Neural cell (in vitro differentiated cells): ENCODE data around the gene MDGA2. TPM values are rescaled to one million over a fixed set of nuclear protein-coding genes. Genes with fewer than 3 reads are reported as not detected.

Experiments used
- H2AFZ ChIP-seq: fragments of 200-600, 300-800 bp; sonication (generic), shearing (Covaris generic); 2 replicates; pipeline ENCODE4 v1.6.0; 2014; ENCODE audit warnings: low read depth, mild to moderate bottlenecking, antibody characterized with exemption, low read length, moderate library complexity
- H3F3A ChIP-seq: fragments of 200-600 bp; shearing (Covaris generic); 2 replicates; pipeline ENCODE4 v1.6.1; 2016; ENCODE audit warnings: mild to moderate bottlenecking, moderate library complexity, mixed read lengths, antibody characterized with exemption, low read length; ENCODE audit not compliant: insufficient read depth, poor library complexity, severe bottlenecking
- H3K27ac ChIP-seq: fragments of 200-600, 300-800 bp; sonication (generic), shearing (Covaris generic); 2 replicates; pipeline ENCODE4 v1.5.1; 2014; ENCODE audit warnings: mild to moderate bottlenecking, low read length, moderate library complexity
- H3K27me3 ChIP-seq: fragments of 300-800, 200-600 bp; sonication (generic), shearing (Covaris generic); 2 replicates; pipeline ENCODE4 v1.6.0; 2014; ENCODE audit warnings: mild to moderate bottlenecking, low read depth, low read length, moderate library complexity; ENCODE audit not compliant: insufficient read depth
- H3K36me3 ChIP-seq: fragments of 300-800, 200-600 bp; sonication (generic), shearing (Covaris generic); 2 replicates; pipeline ENCODE4 v1.5.1; 2014; ENCODE audit warnings: mild to moderate bottlenecking, antibody characterized with exemption, low read length, moderate library complexity; ENCODE audit not compliant: insufficient read depth
- H3K4me2 ChIP-seq: fragments of 300-800, 200-600 bp; sonication (generic), shearing (Covaris generic); 2 replicates; pipeline ENCODE4 v1.6.0; 2014; ENCODE audit warnings: mild to moderate bottlenecking, low read length
- H3K4me3 ChIP-seq: fragments of 300-800, 200-600 bp; sonication (generic), shearing (Covaris generic); 2 replicates; pipeline ENCODE4 v1.5.1; 2014; ENCODE audit warnings: mild to moderate bottlenecking, low read length, moderate library complexity
- H3K79me2 ChIP-seq: fragments of 200-600 bp; shearing (Covaris generic); replicated peaks from 2 replicates; pipeline ENCODE4 v1.6.0; 2014; ENCODE audit warnings: mild to moderate bottlenecking, low read length, moderate library complexity; ENCODE audit not compliant: insufficient read depth
- H3K9ac ChIP-seq: fragments of 300-800, 200-600 bp; sonication (generic), shearing (Covaris generic); 2 replicates; pipeline ENCODE4 v1.6.1; 2016; ENCODE audit warnings: mild to moderate bottlenecking, low read length, mixed read lengths
- H3K9me2 ChIP-seq: fragments of 200-600 bp; shearing (Covaris generic); 2 replicates; pipeline ENCODE4 v1.6.1; 2016; ENCODE audit warnings: mild to moderate bottlenecking, low read length, mixed read lengths; ENCODE audit not compliant: insufficient read depth
- H3K9me3 ChIP-seq: fragments of 200-600, 300-800 bp; sonication (generic), shearing (Covaris generic); 2 replicates; pipeline ENCODE4 v1.6.1; 2016; ENCODE audit warnings: mild to moderate bottlenecking, mixed run types, low read length, moderate library complexity, mixed read lengths
- H4K20me1 ChIP-seq: fragments of 200-600 bp; shearing (Covaris generic); 2 replicates; pipeline ENCODE4 v1.6.1; 2016; ENCODE audit warnings: mild to moderate bottlenecking, mixed run types; ENCODE audit not compliant: insufficient read depth
- EP300 ChIP-seq: fragments of 450-650 bp; conservative IDR thresholded peaks from 2 replicates; pipeline ENCODE4 v1.6.1; 2014; ENCODE audit warnings: antibody characterized with exemption, mild to moderate bottlenecking, moderate library complexity; ENCODE audit not compliant: poor library complexity, severe bottlenecking
- EZH2 ChIP-seq: fragments of 200-600, 300-800 bp; shearing (Covaris generic), sonication (generic); IDR thresholded peaks from 2 replicates; pipeline ENCODE4 v1.6.1; 2014; ENCODE audit warnings: antibody characterized with exemption, low read length, borderline replicate concordance, mild to moderate bottlenecking; ENCODE audit not compliant: insufficient read depth, poor library complexity, severe bottlenecking
- MXI1 ChIP-seq: fragments of 450-650 bp; conservative IDR thresholded peaks from 2 replicates; pipeline ENCODE4 v1.6.1; 2014; ENCODE audit warnings: antibody characterized with exemption, mild to moderate bottlenecking; ENCODE audit not compliant: poor library complexity, severe bottlenecking
- POLR2AphosphoS5 ChIP-seq: IDR thresholded peaks from 2 replicates; pipeline ENCODE4 v1.6.1; 2012
- RAD21 ChIP-seq: fragments of 450-650 bp; conservative IDR thresholded peaks from 2 replicates; pipeline ENCODE4 v1.6.1; 2014; ENCODE audit warnings: antibody characterized with exemption, mild to moderate bottlenecking, moderate library complexity
- SMC3 ChIP-seq: fragments of 450-650 bp; conservative IDR thresholded peaks from 2 replicates; pipeline ENCODE4 v1.6.1; 2014; ENCODE audit warnings: antibody characterized with exemption, mild to moderate bottlenecking, moderate library complexity; ENCODE audit not compliant: poor library complexity
- TAF1 ChIP-seq: IDR thresholded peaks from 2 replicates; pipeline ENCODE4 v1.6.1; 2012; ENCODE audit warnings: low read depth
- polyA plus RNA-seq: library from polyadenylated mRNA; depleted of rRNA; stranded (reverse); fragments of >200 nt; gene quantifications from 2 replicates; pipeline ENCODE4 v1.2.3, GENCODE V29; 2014
- TF ChIP-seq, protein P1 (sequence below): IDR thresholded peaks from 2 replicates; pipeline ENCODE4 v1.6.1; 2012; ENCODE audit warnings: borderline replicate concordance
- TF ChIP-seq, protein P2 (sequence below): fragments of 450-650 bp; IDR thresholded peaks from 2 replicates; pipeline ENCODE4 v1.5.1; 2014; ENCODE audit warnings: antibody characterized with exemption, mild to moderate bottlenecking, moderate library complexity; ENCODE audit not compliant: poor library complexity, severe bottlenecking

The MDGA2 gene
- polyA plus RNA-seq, 1 donor from 2014 or later: 3.8 TPM

DNA sequence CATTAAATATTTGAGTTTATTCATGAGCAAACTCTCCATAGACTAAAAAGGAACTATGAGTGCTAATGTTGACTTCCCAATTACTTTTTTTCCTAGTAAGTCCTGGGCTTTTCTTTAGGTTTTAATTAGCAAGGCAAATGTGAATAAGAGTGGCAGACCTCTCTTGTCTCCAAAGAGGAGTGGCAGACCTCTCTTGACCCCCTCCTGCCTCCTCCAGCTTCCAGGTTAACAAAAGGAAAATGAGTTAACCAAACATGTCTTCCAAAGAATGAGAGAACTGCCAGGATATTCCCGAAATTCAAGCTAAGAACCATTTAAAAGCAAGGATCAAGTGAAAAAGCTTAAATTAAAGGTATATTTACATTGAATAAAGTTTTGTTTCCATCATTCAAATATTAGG, 253.2 kb downstream of the MDGA2 start:
- Histone ChIP-seq H3K9me3 (no peaks in the 10 kb centered on the region), H2AFZ (no peak overlapping the region), H3F3A (peaks cover 4% of the 10 kb centered on the region), H3K9me2 (no peaks in the 10 kb centered on the region), H3K4me2 (no peak overlapping the region), H3K9ac (no peak overlapping the region), H3K4me3 (no peak overlapping the region), H3K79me2 (no peaks in the 10 kb centered on the region), H3K27ac (no peak overlapping the region), H3K36me3 (no peaks in the 10 kb centered on the region), H3K27me3 (no peaks in the 10 kb centered on the region), H4K20me1 (no peaks in the 10 kb centered on the region)
- TF ChIP-seq, protein P1, sequence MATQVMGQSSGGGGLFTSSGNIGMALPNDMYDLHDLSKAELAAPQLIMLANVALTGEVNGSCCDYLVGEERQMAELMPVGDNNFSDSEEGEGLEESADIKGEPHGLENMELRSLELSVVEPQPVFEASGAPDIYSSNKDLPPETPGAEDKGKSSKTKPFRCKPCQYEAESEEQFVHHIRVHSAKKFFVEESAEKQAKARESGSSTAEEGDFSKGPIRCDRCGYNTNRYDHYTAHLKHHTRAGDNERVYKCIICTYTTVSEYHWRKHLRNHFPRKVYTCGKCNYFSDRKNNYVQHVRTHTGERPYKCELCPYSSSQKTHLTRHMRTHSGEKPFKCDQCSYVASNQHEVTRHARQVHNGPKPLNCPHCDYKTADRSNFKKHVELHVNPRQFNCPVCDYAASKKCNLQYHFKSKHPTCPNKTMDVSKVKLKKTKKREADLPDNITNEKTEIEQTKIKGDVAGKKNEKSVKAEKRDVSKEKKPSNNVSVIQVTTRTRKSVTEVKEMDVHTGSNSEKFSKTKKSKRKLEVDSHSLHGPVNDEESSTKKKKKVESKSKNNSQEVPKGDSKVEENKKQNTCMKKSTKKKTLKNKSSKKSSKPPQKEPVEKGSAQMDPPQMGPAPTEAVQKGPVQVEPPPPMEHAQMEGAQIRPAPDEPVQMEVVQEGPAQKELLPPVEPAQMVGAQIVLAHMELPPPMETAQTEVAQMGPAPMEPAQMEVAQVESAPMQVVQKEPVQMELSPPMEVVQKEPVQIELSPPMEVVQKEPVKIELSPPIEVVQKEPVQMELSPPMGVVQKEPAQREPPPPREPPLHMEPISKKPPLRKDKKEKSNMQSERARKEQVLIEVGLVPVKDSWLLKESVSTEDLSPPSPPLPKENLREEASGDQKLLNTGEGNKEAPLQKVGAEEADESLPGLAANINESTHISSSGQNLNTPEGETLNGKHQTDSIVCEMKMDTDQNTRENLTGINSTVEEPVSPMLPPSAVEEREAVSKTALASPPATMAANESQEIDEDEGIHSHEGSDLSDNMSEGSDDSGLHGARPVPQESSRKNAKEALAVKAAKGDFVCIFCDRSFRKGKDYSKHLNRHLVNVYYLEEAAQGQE: no peak
- TF ChIP-seq RAD21 (no peak), SMC3 (no peak), MXI1 (no peak), TAF1 (no peak), EP300 (no peak), EZH2 (no peak), POLR2AphosphoS5 (no peak)
- TF ChIP-seq, protein P2, sequence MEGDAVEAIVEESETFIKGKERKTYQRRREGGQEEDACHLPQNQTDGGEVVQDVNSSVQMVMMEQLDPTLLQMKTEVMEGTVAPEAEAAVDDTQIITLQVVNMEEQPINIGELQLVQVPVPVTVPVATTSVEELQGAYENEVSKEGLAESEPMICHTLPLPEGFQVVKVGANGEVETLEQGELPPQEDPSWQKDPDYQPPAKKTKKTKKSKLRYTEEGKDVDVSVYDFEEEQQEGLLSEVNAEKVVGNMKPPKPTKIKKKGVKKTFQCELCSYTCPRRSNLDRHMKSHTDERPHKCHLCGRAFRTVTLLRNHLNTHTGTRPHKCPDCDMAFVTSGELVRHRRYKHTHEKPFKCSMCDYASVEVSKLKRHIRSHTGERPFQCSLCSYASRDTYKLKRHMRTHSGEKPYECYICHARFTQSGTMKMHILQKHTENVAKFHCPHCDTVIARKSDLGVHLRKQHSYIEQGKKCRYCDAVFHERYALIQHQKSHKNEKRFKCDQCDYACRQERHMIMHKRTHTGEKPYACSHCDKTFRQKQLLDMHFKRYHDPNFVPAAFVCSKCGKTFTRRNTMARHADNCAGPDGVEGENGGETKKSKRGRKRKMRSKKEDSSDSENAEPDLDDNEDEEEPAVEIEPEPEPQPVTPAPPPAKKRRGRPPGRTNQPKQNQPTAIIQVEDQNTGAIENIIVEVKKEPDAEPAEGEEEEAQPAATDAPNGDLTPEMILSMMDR: no peak

DNA sequence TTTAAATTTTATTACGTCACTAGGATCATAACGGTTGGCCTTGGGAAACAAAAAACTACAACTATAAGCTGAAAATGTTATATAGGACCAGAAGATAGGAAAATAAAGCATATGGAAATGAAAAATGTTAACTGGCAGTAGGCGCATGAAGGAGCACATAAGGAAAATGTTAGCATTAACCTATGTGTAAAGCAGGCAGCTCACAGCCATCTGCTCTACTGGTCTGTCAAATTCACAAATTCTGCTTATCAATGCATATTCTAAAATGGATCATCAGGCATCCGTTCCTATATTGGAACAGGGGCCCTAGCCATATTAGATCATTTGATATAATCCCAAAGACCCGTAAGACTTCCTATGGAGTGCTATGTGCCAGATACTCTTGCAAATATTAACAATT, 263.9 kb downstream of the MDGA2 start:
- Histone ChIP-seq H3K4me3 (no peak overlapping the region), H3F3A (no peaks in the 10 kb centered on the region), H3K9me2 (no peaks in the 10 kb centered on the region), H3K9me3 (no peaks in the 10 kb centered on the region), H3K36me3 (no peaks in the 10 kb centered on the region), H2AFZ (no peak overlapping the region), H3K4me2 (no peak overlapping the region), H3K27ac (no peak overlapping the region), H3K27me3 (no peaks in the 10 kb centered on the region), H3K79me2 (no peaks in the 10 kb centered on the region), H4K20me1 (no peaks in the 10 kb centered on the region), H3K9ac (no peak overlapping the region)
- no peak for TF ChIP-seq MXI1
- no peak for TF ChIP-seq RAD21

DNA sequence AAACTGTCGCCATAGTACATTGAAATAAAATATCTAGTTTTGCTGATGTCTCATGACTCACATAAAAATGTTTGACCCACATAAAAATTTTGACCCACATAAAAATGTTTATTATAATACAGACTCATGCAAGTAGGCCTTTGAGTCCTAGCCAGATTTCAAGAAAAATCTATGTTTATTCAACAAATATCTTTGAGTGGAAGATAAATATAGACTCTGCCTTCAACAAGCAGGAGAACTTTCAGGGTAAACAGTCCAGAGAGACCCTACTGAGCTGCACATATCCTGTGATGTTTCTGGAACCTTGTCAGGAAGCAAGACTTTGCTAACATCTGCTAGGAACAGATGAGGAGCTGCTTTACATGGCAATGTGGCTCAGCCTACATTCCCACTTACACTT, 283.1 kb downstream of the MDGA2 start:
- Histone ChIP-seq H3K9me3 (no peaks in the 10 kb centered on the region), H3K9me2 (no peaks in the 10 kb centered on the region), H3K4me3 (no peak overlapping the region), H3K9ac (no peak overlapping the region), H3K4me2 (no peak overlapping the region), H3K36me3 (no peaks in the 10 kb centered on the region), H3K27ac (no peak overlapping the region), H4K20me1 (no peaks in the 10 kb centered on the region), H2AFZ (no peak overlapping the region), H3K79me2 (no peaks in the 10 kb centered on the region), H3K27me3 (no peaks in the 10 kb centered on the region), H3F3A (no peaks in the 10 kb centered on the region)
- TF ChIP-seq POLR2AphosphoS5 (no peak), TAF1 (no peak), RAD21 (no peak), MXI1 (no peak)
- TF ChIP-seq, protein P1: no peak
